KMS-11 (cell line): ENCODE measurements around the gene LDHAL6A.
"Not testable (repeated sequence)": the region's sequence is repeated elsewhere in the genome, so short reads cannot be mapped to it uniquely, and the experiment has no call there.

Experiments
- H2AFZ ChIP-seq: fragments of 200-600 bp; sonication (generic); 2 replicates; pipeline ENCODE4 v1.6.1; 2016; ENCODE audit warnings: antibody characterized with exemption, mixed run types, low read depth
- H3K27ac ChIP-seq: fragments of 200-600 bp; sonication (generic); 2 replicates; pipeline ENCODE4 v1.6.1; 2016; ENCODE audit warnings: mild to moderate bottlenecking, mixed run types
- H3K27me3 ChIP-seq: fragments of 200-600 bp; sonication (generic); 2 replicates; pipeline ENCODE4 v1.6.1; 2017; ENCODE audit warnings: mild to moderate bottlenecking, low read depth, mixed run types, moderate library complexity; ENCODE audit not compliant: insufficient read depth
- H3K36me3 ChIP-seq: fragments of 200-600 bp; sonication (generic); 2 replicates; pipeline ENCODE4 v1.6.1; 2017; ENCODE audit warnings: mild to moderate bottlenecking, mixed run types; ENCODE audit not compliant: insufficient read depth
- H3K4me1 ChIP-seq: fragments of 200-600 bp; sonication (generic); 2 replicates; pipeline ENCODE4 v1.6.1; 2016; ENCODE audit warnings: mild to moderate bottlenecking, low read depth, mixed run types; ENCODE audit not compliant: poor library complexity, severe bottlenecking
- H3K4me2 ChIP-seq: fragments of 200-600 bp; sonication (generic); 2 replicates; pipeline ENCODE4 v1.7.0; 2016; ENCODE audit warnings: mild to moderate bottlenecking, mixed run types
- H3K4me3 ChIP-seq: fragments of 200-600 bp; sonication (generic); IDR thresholded peaks from 2 replicates; pipeline ENCODE4 v1.6.1; 2017; ENCODE audit warnings: low read depth, low read length, mixed read lengths; ENCODE audit not compliant: insufficient read depth
- H3K79me2 ChIP-seq: fragments of 200-600 bp; sonication (generic); 2 replicates; pipeline ENCODE4 v1.6.1; 2016; ENCODE audit warnings: low read depth, mixed run types; ENCODE audit not compliant: insufficient read depth
- H3K9ac ChIP-seq: fragments of 200-600 bp; sonication (generic); 2 replicates; pipeline ENCODE4 v1.6.1; 2016; ENCODE audit warnings: mild to moderate bottlenecking, mixed run types
- H4K20me1 ChIP-seq: fragments of 200-600 bp; sonication (generic); 2 replicates; pipeline ENCODE4 v1.6.1; 2016; ENCODE audit warnings: mild to moderate bottlenecking, mixed run types; ENCODE audit not compliant: insufficient read depth
- TF ChIP-seq, protein P1 (sequence below): fragments of 200-600 bp; sonication (generic); conservative IDR thresholded peaks from 2 replicates; pipeline ENCODE4 v1.6.1; 2017; ENCODE audit warnings: low read depth, mild to moderate bottlenecking, antibody characterized with exemption, low read length, moderate library complexity, mixed read lengths

Gene LDHAL6A

DNA sequence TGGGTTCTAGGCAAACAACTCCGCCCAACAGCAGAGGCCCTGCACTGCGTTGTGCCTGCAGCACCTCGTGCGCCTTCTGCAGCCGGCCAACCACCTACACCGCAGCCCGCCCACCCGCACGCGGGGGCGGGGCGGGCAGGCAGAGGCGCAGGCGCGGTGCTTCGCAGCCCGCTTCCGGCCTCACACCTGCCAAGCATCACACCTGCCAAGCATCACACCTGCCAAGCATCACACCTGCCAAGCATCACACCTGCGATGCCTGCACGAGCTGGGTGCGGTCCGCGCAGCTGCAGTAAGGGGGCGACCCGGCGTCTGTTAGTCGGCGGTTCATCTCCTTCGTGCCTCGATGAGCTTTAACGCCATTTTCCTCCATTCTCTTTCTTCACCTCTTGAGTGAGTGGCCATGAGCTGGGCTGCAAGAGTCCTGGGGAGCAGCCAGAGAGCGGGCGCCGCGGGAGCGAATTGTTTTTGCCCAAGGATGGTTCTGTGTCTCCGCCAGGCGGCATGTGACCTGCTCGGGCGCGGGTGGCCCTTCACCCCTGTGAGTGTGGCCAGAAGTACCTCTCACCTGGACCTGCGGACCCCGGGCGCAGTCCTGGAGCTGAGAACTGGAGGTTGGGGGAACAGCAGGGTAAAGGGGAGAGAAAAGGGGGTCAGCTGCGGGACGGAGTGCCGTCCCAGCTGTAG lies at the start of gene LDHAL6A:
Gene LDHAL6A, plus strand, starts transcription at position 171 of the 687 bp plus-strand sequence. CDS start 825 bp downstream, outside the sequence.
- Histone ChIP-seq H3K4me1 (no peaks in the 10 kb centered on the region), H3K27ac (no peak within 1 kb of the TSS), H3K36me3 (no peaks in the 10 kb centered on the region), H3K4me3 (no peak within 1 kb of the TSS), H3K79me2 (no peaks in the 10 kb centered on the region), H3K9ac (no peak within 1 kb of the TSS), H3K27me3 (no peaks in the 10 kb centered on the region), H3K4me2 (no peak within 1 kb of the TSS), H4K20me1 (no peaks in the 10 kb centered on the region), H2AFZ (no peak within 1 kb of the TSS)
- TF ChIP-seq, protein P1, sequence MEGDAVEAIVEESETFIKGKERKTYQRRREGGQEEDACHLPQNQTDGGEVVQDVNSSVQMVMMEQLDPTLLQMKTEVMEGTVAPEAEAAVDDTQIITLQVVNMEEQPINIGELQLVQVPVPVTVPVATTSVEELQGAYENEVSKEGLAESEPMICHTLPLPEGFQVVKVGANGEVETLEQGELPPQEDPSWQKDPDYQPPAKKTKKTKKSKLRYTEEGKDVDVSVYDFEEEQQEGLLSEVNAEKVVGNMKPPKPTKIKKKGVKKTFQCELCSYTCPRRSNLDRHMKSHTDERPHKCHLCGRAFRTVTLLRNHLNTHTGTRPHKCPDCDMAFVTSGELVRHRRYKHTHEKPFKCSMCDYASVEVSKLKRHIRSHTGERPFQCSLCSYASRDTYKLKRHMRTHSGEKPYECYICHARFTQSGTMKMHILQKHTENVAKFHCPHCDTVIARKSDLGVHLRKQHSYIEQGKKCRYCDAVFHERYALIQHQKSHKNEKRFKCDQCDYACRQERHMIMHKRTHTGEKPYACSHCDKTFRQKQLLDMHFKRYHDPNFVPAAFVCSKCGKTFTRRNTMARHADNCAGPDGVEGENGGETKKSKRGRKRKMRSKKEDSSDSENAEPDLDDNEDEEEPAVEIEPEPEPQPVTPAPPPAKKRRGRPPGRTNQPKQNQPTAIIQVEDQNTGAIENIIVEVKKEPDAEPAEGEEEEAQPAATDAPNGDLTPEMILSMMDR, result no peak

GRCh38 chr11:18407400-18407799 lies 48.3 kb upstream of the LDHAL6A start:
- H3K36me3 ChIP-seq, result peaks cover 43% of the 10 kb centered on the region; the same call in 1 of the 2 replicates

DNA sequence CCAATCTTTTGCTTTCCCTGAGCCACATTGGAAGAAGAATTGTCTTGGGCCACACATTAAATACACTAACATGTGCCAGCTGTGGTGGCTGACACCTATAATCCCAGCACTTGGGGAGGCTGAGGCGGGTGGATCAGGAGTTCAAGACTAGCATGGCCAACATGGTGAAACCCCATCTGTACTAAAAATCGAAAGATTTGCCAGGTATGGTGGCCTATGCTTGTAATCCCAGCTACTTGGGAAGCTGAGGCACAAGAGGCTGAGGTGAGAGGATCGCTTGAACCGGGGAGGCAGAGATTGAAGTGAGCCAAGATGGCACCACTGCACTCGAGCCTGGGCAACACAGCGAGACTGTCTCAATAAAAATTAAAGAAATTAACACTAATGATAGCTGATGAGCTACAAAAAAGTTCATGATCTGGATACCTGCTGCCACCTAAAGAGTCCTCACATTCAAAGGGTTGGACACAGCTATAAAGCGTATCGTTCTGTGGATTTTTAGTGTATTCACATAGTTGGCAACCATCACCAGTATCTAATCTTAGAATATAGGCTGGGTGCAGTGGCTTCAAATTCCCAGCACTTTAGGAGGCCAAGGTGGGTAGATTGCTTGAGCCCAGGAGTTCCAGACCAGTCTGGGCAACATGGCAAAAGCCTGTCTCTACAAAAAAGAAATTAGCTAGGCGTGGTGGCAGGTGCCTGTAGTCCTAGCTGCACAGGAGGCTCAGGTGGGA lies 46.9 kb upstream of the LDHAL6A start:
- Histone ChIP-seq H3K4me2 (no peak overlapping the region), H3K4me1 (peaks cover 3% of the 10 kb centered on the region), H3K27ac (0 out of 2 replicates have a peak overlapping the region, but pooled peaks have one; percentile 2), H3K9ac (no peak overlapping the region), H3K4me3 (no peak overlapping the region), H3K27me3 (no peaks in the 10 kb centered on the region), H3K79me2 (no peaks in the 10 kb centered on the region), H2AFZ (no peak overlapping the region), H3K36me3 (peaks cover 30% of the 10 kb centered on the region; the same call in 1 of the 2 replicates), H4K20me1 (no peaks in the 10 kb centered on the region)
- TF ChIP-seq, protein P1, result no peak

More at GRCh38 chr11:18407400-18407799, 48.3 kb upstream of the LDHAL6A start:
- H3K27ac ChIP-seq, H3K4me3 ChIP-seq, H3K4me1 ChIP-seq, H3K27me3 ChIP-seq, H3K4me2 ChIP-seq, H4K20me1 ChIP-seq, H3K9ac ChIP-seq, H2AFZ ChIP-seq: not testable (repeated sequence)
- H3K79me2 ChIP-seq, result peaks cover 11% of the 10 kb centered on the region; the same call in 1 of the 2 replicates

DNA sequence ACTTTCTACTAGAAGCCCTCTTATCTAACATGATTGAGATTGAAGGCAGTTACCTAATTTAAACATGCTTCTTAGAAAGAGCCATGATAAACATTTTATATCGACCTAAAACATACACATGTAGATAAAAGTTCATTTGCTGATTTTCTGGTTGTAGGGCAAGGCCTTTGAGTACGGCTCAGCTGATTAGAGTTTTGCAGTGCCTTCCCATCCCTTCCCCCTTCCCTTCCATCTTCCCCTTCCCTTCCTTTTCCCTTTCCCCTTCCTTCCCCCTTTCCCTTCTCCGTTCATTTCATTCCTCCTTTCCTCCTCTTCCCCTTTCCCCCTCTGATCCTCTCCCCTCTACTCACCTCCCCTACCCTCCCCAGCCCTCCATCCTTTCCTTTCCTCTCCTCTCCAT lies 39.2 kb upstream of the LDHAL6A start:
- Histone ChIP-seq H4K20me1 (no peaks in the 10 kb centered on the region), H3K9ac (no peak overlapping the region), H3K36me3 (no peaks in the 10 kb centered on the region), H2AFZ (no peak overlapping the region), H3K4me3 (no peak overlapping the region), H3K27ac (no peak overlapping the region), H3K79me2 (no peaks in the 10 kb centered on the region), H3K4me1 (peaks cover 4% of the 10 kb centered on the region), H3K4me2 (no peak overlapping the region), H3K27me3 (no peaks in the 10 kb centered on the region)
- TF ChIP-seq, protein P1, result no peak
